Effector memory CD4-positive, alpha-beta T cell (primary cell): ENCODE data around the gene SORL1.

Experiments
- DNase-seq, 3 donors: peaks; one replicate each; pipeline ENCODE4 v3.0.0-alpha.2; 2020
- H3K27ac ChIP-seq: 2 replicates; pipeline ENCODE4 v1.7.0; 2013; ENCODE audit warnings: mild to moderate bottlenecking, low read length, moderate library complexity; ENCODE audit not compliant: insufficient read depth, poor library complexity, severe bottlenecking
- H3K27me3 ChIP-seq: replicated peaks from 2 replicates; pipeline ENCODE4 v1.7.0; 2013; ENCODE audit warnings: mild to moderate bottlenecking, low read length; ENCODE audit not compliant: insufficient read depth, control insufficient read depth, poor library complexity, severe bottlenecking
- H3K36me3 ChIP-seq: 2 replicates; pipeline ENCODE4 v1.7.0; 2013; ENCODE audit warnings: mild to moderate bottlenecking, low read length, moderate library complexity; ENCODE audit not compliant: control insufficient read depth, insufficient read depth
- H3K4me1 ChIP-seq: 2 replicates; pipeline ENCODE4 v1.7.0; 2013; ENCODE audit warnings: low read length, mild to moderate bottlenecking; ENCODE audit not compliant: control insufficient read depth, insufficient read depth, poor library complexity, severe bottlenecking
- H3K4me3 ChIP-seq: 2 replicates; pipeline ENCODE4 v1.7.0; 2013; ENCODE audit warnings: low read length, low read depth, mild to moderate bottlenecking; ENCODE audit not compliant: insufficient read depth, poor library complexity, severe bottlenecking
- H3K9me3 ChIP-seq: 2 replicates; pipeline ENCODE4 v1.7.0; 2013; ENCODE audit warnings: mild to moderate bottlenecking, low read length, moderate library complexity; ENCODE audit not compliant: control insufficient read depth

Gene SORL1

DNA sequence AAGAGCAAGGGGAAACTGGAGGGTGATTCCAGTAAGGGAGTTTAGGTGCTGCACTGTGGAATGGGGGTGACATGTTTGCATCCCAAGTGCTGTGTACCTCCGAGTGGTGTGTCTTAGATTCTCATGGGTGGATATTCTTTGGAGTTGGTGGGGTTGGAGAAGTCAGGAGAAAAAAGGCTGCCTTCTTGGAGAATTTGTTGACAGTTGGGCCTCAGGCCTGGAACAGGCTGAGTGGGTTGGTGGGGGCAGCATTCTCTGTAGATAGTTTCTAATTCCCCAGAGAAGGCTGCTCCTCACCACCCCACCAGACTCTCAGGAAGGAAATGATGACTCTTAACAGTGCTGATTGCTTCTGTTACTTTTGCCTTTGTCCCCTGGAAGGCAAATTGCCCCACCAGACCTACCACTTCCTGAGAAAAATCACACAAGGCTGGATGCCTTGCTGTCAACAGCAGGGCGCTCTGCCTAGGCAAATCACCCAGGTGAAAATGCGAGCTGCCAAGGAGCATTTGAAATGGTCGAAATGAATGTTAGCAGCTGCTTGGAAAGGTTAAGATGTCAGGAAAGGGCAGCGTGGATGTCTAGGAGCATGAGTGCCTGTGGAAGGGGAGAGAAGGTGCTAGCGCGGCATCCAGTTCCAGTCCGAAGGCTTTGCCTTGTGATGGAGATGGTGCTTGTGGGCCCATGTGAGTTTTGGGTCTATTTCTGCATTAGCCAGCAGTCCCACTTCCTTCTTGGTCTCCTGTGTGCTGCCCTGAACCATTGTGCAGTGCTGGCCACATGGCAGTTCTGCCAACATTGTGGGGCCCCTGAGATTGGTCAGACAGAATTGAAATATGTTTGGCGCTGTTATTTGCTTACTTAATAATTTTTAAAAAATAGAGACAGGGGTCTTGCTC is 30.4 kb downstream of the SORL1 start:
- peak; percentile 37 to 66 (median 57) for DNase-seq
- H3K4me3 ChIP-seq, result no peak overlapping the region
- peaks cover 35% of the 10 kb centered on the region for H3K4me1 ChIP-seq
- H3K27me3 ChIP-seq, result no peaks in the 10 kb centered on the region
- H3K9me3 ChIP-seq, result no peaks in the 10 kb centered on the region
- peak overlapping the region; percentile 75 for H3K27ac ChIP-seq
- peaks cover 51% of the 10 kb centered on the region for H3K36me3 ChIP-seq

DNA sequence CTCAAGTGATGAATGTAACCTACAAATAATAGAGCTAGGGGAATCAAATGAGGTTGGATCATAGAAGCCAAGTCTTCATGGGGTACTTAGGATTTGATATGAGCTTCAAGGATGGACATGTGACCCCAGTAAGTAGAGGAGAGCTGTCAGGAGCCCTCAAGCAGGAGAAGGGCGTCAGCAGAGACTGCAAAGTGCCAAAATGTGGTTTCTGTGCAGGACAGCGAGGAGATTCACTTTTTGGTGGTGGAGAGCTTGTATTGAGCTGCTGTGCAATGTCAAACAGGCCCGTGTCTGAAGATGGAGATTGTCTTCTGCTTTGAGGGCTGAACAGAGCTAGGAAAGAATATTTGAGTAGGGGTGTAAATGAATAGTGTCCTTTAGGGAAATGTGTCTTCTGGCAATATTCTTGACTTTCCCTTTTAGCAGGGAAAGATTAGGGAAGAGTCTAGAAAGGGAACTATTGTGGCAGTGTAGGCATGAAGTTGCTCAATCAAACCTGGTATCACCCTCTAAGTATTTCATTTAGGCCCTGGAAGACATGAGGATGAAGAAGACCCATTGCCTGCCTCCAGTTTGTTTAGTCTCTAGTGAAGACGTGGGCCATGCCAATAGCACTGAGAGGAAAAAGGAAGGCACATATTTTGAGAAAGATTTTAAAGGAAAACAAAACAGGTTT is 31.8 kb downstream of the SORL1 start:
- no peaks in the 10 kb centered on the region for H3K9me3 ChIP-seq
- peak overlapping the region; percentile 52 for H3K27ac ChIP-seq
- H3K27me3 ChIP-seq, result no peaks in the 10 kb centered on the region
- H3K36me3 ChIP-seq, result peaks cover 51% of the 10 kb centered on the region
- H3K4me3 ChIP-seq, result no peak overlapping the region
- H3K4me1 ChIP-seq, result peaks cover 35% of the 10 kb centered on the region
- DNase-seq, result no peak

DNA sequence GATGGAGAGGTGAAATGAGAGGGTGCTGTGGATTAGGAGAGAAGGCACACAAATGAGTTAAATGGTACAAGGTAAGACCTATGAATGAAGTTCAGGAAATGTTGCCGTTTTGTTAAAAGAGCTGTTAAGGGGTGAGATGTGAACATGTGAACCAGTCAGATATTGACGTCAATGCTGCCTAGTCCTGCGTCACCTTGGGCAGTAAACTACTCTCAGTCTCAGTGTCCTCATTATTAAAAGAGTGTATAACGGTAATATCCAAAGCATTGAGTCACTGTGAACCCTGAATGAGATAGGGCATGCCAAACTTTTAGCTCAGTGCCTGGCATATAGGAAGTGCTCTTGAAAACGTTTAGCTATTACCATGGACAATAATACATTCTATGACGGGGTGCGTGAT is 33.1 kb downstream of the SORL1 start:
- peaks cover 53% of the 10 kb centered on the region for H3K36me3 ChIP-seq

DNA sequence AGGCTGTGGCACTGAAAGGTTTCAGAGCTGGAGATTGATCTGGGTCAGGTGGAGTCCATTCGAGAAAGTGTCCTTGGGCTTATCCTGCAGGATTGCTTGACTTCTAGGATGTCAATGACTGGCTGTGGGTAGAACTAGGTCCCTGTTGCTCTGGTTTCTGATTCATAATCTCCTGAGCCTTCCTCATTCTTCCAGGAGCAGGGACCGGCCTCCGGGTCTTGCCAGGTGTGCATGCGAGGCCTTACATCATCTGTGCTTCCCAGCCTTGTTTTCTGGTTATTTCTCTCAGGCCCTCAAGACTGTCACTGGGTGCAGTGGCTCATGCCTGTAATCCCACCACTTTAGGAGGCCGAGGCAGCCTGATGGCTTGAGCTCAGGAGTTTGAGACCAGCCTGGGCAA is 33.9 kb downstream of the SORL1 start:
- H3K4me3 ChIP-seq, result no peak overlapping the region
- H3K27me3 ChIP-seq, result no peaks in the 10 kb centered on the region
- no peaks in the 10 kb centered on the region for H3K9me3 ChIP-seq
- no peak overlapping the region for H3K27ac ChIP-seq
- peaks cover 61% of the 10 kb centered on the region for H3K36me3 ChIP-seq
- DNase-seq, result no peak
- H3K4me1 ChIP-seq, result peaks cover 25% of the 10 kb centered on the region

More for the DNA sequence above, 33.1 kb downstream of the SORL1 start:
- no peak for DNase-seq
- H3K27me3 ChIP-seq, result no peaks in the 10 kb centered on the region
- H3K9me3 ChIP-seq, result no peaks in the 10 kb centered on the region
- H3K4me1 ChIP-seq, result peaks cover 29% of the 10 kb centered on the region
- no peak overlapping the region for H3K4me3 ChIP-seq
- no peak overlapping the region for H3K27ac ChIP-seq

DNA sequence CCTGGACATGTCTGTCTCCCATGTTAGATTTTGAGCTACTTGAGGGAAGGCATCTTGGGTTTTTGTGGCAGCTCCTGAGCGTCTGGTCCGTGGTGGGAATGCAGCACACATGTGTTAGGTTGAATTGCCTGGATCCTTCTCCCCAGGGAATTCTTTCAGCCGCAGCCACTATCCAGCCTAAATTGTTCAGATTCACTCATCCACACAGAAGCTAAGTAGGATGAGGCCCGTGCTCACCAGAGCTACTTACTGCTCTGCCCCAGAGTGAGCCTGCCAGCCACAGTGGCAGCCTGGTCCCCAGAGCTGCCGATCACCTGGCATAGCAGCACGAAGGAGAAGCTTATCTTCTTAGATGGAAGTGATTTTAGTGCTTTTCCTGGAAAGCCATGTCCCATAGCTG is 35.1 kb downstream of the SORL1 start:
- H3K36me3 ChIP-seq, result peaks cover 66% of the 10 kb centered on the region
- no peak for DNase-seq
- no peak overlapping the region for H3K27ac ChIP-seq
- H3K4me1 ChIP-seq, result peaks cover 16% of the 10 kb centered on the region
- H3K9me3 ChIP-seq, result no peaks in the 10 kb centered on the region
- H3K4me3 ChIP-seq, result no peak overlapping the region
- no peaks in the 10 kb centered on the region for H3K27me3 ChIP-seq

DNA sequence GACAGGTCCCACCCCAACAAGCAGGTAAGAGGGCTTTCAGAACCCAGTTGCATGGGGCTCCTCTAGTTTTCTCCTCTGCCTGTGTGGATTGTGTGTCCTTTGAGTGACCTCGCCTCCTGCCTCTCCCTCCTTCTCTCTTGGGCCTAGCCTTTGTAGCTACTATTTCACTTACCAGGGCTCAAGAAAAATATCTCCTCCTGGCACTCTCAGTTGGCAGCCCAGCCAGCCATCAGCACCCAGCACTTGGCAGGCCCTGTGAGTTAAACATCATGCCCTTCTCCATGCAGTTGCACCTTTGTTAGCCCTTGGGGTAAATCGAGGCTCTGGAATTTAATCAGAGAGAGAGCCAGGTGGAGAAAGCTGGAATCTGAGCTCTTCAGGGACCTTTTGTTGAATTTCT is 36.1 kb downstream of the SORL1 start:
- Histone ChIP-seq H3K27me3 (no peaks in the 10 kb centered on the region), H3K4me3 (no peak overlapping the region), H3K27ac (no peak overlapping the region), H3K4me1 (peaks cover 7% of the 10 kb centered on the region), H3K36me3 (peaks cover 66% of the 10 kb centered on the region), H3K9me3 (no peaks in the 10 kb centered on the region)
- DNase-seq, result no peak

DNA sequence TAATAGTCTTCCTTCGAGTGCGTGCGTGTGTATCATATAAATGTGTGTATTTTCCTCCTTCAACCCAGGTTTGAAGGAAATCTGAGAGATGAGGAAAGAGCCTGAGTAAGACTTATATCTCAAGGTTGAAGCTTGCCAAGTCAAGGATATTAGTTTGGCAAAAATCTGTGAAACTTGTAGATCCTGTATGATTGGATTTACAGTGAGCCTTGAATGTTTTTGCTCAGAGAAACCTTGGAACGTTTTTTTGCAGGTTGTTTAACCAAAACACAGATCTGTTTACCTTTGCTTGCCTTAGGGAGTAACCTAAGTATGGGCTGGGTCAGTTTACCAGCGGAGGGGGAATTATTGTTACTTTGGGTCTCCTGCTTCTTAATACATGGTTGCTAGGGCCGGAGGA is 36.5 kb downstream of the SORL1 start:
- Histone ChIP-seq H3K27me3 (no peaks in the 10 kb centered on the region), H3K36me3 (peaks cover 66% of the 10 kb centered on the region), H3K4me1 (peaks cover 3% of the 10 kb centered on the region), H3K9me3 (no peaks in the 10 kb centered on the region), H3K27ac (no peak overlapping the region), H3K4me3 (no peak overlapping the region)
- DNase-seq, result no peak

DNA sequence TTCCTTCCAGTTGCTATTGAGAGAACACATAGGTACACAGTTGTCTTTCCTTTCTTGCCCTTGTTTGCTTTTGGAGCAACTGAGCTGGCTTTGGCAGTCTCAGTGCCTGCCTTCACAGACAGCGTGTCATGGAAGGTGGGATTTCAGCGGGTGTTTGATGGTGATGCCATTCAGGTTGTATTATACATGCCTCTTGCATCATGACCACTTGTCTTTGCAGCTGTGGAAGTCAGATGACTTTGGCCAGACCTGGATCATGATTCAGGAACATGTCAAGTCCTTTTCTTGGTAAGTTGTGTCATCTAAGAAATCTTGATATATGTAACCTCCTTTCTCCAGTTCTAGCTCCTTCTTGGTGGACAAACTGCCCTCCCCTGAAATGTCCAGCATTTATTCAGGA is 37.7 kb downstream of the SORL1 start:
- Histone ChIP-seq H3K4me3 (no peak overlapping the region), H3K4me1 (peaks cover 7% of the 10 kb centered on the region), H3K27me3 (no peaks in the 10 kb centered on the region), H3K36me3 (peaks cover 61% of the 10 kb centered on the region), H3K27ac (no peak overlapping the region), H3K9me3 (no peaks in the 10 kb centered on the region)
- no peak for DNase-seq

DNA sequence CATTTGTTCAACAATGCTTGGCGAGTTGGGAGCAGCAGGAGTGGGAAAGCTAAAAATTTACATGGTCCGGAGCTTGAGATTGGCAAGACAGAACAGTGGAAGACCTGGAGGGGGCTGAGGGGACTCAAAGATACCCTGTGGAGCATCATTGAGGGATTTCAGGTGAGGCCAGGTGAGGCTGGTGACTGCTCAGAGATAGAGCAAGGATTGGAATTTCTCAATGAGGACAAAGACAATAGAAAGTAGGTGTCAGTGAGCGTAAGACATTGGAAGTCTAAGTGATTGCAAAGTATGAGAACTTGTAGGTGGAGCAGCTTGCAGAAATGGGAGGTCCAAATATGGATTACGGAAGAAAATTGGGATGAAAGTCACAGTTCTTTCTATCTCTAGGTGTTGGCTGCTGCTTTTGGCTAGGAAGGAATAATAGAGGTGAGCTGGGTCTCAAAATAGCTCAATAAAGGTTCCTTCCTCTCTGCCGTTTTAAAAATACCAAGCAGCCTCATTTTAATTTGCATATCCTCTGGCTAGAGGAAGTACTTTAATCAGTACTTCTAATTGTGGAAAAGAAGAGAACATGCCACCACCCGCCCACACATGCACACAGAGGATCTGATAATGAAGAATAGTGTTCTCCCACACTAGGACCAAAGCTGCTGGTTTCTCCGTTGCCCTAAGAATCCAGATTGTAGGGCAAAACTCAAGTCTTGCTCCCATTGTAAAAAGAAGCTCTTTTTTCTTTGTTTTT is 42.4 kb downstream of the SORL1 start:
- Histone ChIP-seq H3K9me3 (no peaks in the 10 kb centered on the region), H3K27ac (peak overlapping the region; percentile 48), H3K36me3 (peaks cover 45% of the 10 kb centered on the region), H3K27me3 (no peaks in the 10 kb centered on the region), H3K4me3 (no peak overlapping the region), H3K4me1 (peaks cover 17% of the 10 kb centered on the region)
- no peak for DNase-seq
